Stimulated activated CD4-positive, alpha-beta T cell treated with anti-CD3 and anti-CD28 coated beads, Interleukin-12 subunit alpha, Interleukin-12 subunit beta, amount 100 ng/mL, for 4 hours (primary cell): ENCODE data around the gene HTR6.

Source experiments
- DNase-seq: peaks from one replicate; pipeline ENCODE4 v3.0.0-alpha.2; 2020

HTR6 gene

GRCh38 chr1:19639999-19640362, 24.7 kb upstream of the HTR6 start:
- no peak for DNase-seq

DNA sequence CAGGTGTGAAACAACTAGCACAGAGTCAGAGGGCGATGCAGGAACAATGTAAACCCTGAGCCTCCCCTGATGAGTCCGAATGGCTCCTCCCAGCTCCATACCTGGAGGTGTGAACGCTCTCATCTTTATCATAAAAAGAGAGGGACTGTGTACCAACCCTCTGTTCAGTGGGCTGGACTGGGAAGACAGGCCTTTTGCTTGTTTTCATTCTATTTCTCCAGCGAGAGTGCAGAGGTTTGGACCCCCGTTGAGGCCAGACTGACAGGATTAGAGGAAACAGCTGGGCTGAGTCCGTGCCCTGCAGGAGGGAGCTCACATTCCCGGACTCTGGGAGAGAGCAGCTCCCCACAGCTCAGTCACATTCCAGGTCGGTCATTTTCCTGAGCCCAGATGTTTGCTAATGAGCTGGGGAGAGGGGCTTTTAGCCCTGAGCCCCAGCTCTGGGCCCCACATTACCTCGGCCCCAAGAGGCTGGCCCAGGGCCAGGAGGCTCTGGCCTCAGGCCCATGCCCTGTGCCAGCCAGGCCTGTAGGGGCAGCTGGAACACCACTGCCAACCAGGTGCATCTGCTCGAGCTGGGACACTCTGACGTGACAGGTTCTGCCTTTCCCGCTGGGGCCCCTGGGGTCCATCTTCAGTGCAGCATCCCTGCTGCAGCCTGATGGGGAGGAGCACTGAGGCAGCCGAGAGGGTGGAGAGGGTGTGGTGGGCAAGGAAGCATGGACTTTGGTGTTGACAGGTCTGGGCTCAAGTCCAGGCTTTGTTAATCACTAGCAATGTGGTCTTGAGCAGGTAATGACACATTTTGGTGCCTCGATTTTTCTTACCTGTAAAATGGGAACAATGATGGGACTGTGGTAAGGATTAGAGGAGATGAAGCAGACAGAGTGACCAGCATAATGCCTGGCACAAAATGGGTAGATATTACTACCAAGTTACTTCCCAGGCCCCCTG, 24.0 kb upstream of the HTR6 start:
- no peak for DNase-seq

DNA sequence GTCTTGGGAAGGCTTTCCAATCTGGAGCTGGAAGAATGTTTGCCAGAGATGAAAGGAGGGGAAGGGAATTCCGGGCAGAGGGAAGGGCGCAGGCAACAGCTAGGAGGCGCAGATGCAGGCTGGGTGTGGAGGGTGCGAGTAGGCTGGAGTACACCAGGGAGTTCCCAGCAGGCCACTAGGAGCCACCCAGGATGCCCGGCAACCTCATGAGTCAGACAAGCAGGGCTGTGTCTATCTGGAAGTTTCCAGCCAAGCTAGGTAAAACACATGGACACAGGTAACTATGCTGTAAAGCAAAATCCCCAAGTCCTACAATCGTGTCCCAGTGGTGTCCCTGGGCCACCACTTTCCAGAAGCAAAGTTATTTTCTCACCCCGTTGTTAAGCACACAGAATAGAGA, 21.6 kb upstream of the HTR6 start:
- no peak for DNase-seq

- DNase-seq, result peak; percentile 68
These were observed 20.9 kb upstream of the HTR6 start, which contains the start of gene NBL1 for GRCh38 chr1:19643602-19644394. TSS of gene NBL1 (plus strand) at chr1:19644311. CDS start at chr1:19655031, 10,720 bp downstream.

- no peak for DNase-seq
These were observed 20.3 kb upstream of the HTR6 start for GRCh38 chr1:19644395-19644680.

DNA sequence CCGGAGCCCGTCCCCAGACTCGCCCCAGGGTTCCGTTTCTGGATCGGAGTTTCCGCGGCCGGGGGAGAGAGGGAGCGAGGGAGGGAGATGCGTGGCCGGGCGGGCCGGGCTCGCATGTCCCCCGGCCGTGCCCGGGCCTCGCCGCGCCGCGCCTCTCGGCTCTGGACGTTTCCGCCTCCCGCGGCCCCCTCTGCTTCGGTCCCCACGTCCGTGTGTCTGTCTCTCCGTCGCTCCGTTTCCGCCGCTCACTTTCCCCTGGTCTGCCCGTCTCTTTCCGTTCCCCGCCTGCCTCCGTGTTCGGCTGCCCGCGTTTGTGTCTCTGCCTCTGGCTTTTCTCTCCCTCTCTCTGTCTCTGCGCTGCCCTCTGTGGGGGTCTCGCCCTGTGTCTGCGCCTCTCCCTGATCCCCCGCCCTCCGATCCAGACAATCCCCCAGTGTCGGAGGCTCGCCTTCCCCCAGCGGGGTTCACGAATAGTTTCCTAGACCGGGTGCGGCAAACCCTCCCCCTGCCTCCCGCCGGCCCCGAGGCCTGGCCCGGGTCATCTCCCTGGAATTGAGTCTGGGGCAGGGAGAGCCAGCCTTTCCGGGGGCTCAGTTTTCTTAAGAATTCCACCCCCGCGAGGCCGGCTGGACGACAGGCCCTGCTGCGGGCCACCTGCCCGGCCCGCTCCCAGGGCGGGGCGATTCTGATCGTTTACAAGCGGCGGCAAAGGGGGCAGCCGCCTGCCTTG, 19.8 kb upstream of the HTR6 start:
- peak; percentile 54 for DNase-seq

GRCh38 chr1:19645411-19646251, 19.0 kb upstream of the HTR6 start:
- DNase-seq, result no peak

DNA sequence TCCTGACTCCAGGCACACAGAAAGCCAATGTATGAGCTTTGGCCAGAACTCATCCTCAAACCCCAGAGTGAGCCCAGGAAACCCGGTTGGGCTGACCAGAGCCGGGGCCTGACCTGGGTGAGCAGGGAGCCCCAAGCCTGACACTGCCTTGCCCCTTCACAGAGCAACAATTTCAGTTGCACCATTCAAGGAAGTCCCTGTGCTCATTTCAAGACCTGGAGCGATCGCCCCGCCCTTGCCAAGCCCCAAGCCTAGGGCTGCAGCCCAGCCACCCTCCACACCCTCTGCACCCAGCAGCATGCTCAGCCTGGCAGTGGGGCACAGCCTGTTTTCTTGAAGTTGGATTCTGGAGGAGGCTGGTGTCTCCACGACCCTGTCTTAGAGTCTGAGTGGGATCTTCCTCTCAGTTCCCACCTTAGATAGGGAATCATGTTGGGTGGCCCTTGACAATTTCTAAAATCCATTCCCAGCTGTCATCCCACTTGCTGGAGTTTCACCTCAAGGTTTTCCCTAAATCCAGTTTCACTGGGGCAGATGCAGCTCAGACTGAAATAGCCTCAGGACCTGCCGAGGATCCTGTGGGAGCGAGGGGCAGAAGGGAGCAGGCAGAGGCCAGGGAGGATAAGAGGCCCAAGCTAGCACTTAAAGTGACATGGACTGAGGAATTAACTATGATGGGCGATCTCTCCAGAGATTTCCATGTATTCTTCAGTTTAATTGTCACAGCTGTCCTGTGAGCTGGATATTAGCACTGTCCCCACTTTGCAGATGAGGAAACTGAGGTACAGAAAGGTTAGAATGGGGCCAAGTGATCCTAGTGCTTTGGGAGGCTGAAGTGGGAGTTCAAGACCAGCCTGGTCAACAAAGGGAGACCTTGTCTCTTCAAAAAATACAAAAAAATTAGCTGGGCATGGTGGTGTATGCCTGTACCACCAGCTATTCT, 18.0 kb upstream of the HTR6 start:
- DNase-seq, result no peak

DNA sequence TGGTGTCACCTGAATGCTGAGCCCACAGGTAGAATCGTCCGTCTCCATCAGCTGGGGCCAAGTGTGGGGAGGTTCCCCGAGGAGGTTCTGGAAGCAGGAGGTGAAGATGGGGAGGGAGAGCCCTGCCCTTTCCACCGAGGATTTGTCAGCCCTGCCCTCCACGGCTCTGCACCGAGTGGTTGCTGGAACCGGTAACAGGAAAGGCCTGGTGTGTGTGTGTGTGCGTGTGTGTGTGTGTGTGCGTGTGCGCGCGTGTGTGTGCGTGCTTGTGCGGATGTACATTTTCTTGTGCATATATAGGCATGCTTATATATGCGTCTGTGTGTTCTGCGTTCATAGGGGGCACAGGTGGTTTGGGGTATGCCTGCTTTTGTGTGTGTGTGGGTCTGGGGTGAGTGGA, 17.0 kb upstream of the HTR6 start:
- no peak for DNase-seq

GRCh38 chr1:19648239-19648638, 16.4 kb upstream of the HTR6 start:
- DNase-seq, result no peak

GRCh38 chr1:19648689-19649088, 16.0 kb upstream of the HTR6 start:
- no peak for DNase-seq

DNA sequence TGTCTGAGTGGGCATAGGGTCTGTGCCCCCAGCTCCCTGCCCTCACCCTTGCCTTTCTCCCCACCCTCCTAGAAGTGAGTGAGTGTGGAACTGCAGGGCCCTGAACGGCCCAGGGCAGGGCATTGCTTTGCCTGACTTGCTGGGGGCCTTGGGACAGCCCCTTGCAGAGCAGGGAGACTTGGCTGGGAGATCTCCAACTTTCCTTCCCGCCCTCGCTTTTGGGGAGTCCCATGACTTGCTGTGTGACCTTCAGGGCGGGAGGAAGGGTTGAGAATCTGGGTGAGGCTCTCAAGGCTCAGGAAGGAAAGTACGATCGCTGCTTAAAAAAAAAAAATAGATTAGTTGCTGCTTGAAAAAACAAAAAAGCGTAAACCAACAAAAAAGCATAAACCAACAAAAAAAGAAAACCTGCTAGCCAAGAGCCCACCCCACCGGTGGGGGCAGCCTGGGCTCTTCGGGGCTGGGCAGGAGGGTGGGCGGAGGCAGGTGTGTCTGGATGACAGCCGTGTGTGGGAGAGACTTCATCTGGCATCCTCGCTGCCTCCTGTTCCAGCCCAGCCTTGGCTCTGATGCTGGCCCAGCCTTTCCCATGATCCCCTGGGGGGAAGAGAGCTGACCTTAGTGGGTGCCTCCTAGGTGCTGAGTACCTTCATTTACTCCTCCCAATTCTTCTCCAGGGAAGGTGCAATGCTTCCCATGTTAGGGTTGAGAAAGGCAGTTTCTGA, 14.1 kb upstream of the HTR6 start:
- no peak for DNase-seq

- DNase-seq, result no peak
These were observed 13.4 kb upstream of the HTR6 start for GRCh38 chr1:19651141-19651737.

GRCh38 chr1:19654386-19654785, 10.3 kb upstream of the HTR6 start:
- no peak for DNase-seq

GRCh38 chr1:19654886-19655717, 9.6 kb upstream of the HTR6 start:
- DNase-seq, result no peak

GRCh38 chr1:19655718-19656080, 9.0 kb upstream of the HTR6 start:
- no peak for DNase-seq

GRCh38 chr1:19656134-19656779, 8.4 kb upstream of the HTR6 start:
- DNase-seq, result no peak

GRCh38 chr1:19656780-19657466, 7.8 kb upstream of the HTR6 start:
- DNase-seq, result no peak
